ENCODE results near the gene CENPW.

CENPW gene

GRCh38 chr6:126367849-126368248 lies 27.9 kb downstream of the CENPW start:
- TF ChIP-seq CTCF (IDR thresholded peaks at IDR 0.05; ENCODE audit: insufficient read depth, low read depth, low read length, missing control alignments) = no peak
- H3K4me3 ChIP-seq (ENCODE audit: low read length) = no peak overlapping the region
- DNase-seq (ENCODE audit: low read depth) = no peak

DNA sequence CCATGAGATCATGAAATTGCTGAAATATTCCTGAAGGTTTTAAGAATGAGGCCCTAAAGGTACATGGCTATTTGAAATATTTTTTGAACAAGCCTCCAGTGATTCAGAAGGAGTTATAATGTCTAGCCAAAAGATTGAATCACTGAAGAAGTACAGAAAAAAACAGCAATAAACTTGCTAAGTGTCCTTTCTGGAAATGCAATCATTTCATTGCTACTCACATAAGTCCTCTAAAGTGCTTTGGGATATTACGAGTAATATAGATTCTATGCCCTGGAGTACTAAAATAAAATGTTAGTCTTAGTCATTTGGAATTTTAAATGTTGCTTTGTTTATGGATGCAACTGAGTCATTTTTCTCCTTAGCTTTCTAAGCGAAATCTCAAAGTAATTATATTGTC lies 32.7 kb downstream of the CENPW start:
- DNase-seq (ENCODE audit: low read depth) = peak; percentile 41
- H3K4me3 ChIP-seq (ENCODE audit: low read length) = no peak overlapping the region
- no peak for TF ChIP-seq CTCF (IDR thresholded peaks at IDR 0.05; ENCODE audit: insufficient read depth, low read depth, low read length, missing control alignments)

- TF ChIP-seq CTCF (IDR thresholded peaks at IDR 0.05; ENCODE audit: insufficient read depth, low read depth, low read length, missing control alignments) = no peak
- no peak for DNase-seq (ENCODE audit: low read depth)
- no peak overlapping the region for H3K4me3 ChIP-seq (ENCODE audit: low read length)
Measured at GRCh38 chr6:126373344-126373743, 33.4 kb downstream of the CENPW start.

GRCh38 chr6:126374372-126374771 lies 34.5 kb downstream of the CENPW start:
- no peak for TF ChIP-seq CTCF (IDR thresholded peaks at IDR 0.05; ENCODE audit: insufficient read depth, low read depth, low read length, missing control alignments)

DNA sequence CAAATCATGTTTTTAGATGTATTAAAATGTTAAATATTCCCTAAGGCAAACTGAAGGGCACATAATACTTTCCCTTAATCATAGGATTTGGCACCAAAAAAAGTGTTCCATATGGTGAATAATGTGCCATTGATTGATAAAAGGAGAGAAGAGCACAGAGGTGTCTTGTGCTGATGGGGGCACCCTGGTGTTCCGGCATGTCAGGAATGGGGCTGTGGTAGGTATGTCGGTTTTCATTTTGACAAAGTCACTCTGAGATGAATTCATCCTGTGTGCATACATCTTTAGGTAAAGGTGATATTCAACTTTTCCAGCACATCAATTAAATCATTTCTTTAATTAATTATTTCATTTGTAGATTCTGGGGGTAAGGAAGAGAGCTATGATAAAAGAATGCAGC lies 36.8 kb downstream of the CENPW start:
- TF ChIP-seq CTCF (IDR thresholded peaks at IDR 0.05; ENCODE audit: insufficient read depth, low read depth, low read length, missing control alignments) = no peak
- H3K4me3 ChIP-seq (ENCODE audit: low read length) = no peak overlapping the region
- no peak for DNase-seq (ENCODE audit: low read depth)

More at GRCh38 chr6:126374372-126374771, 34.5 kb downstream of the CENPW start:
- peak; percentile 85 for DNase-seq (ENCODE audit: low read depth)
- no peak overlapping the region for H3K4me3 ChIP-seq (ENCODE audit: low read length)

- no peak for DNase-seq (ENCODE audit: low read depth)
- TF ChIP-seq CTCF (IDR thresholded peaks at IDR 0.05; ENCODE audit: insufficient read depth, low read depth, low read length, missing control alignments) = no peak
- no peak overlapping the region for H3K4me3 ChIP-seq (ENCODE audit: low read length)
Measured at GRCh38 chr6:126377594-126378153, 37.8 kb downstream of the CENPW start.

- DNase-seq (ENCODE audit: low read depth) = no peak
- no peak for TF ChIP-seq CTCF (IDR thresholded peaks at IDR 0.05; ENCODE audit: insufficient read depth, low read depth, low read length, missing control alignments)
- H3K4me3 ChIP-seq (ENCODE audit: low read length) = no peak overlapping the region
Measured at GRCh38 chr6:126380072-126380583, 40.2 kb downstream of the CENPW start.

All from epithelial cell of esophagus (primary cell).